ENCODE results near the gene SH3YL1.

SH3YL1 gene

DNA sequence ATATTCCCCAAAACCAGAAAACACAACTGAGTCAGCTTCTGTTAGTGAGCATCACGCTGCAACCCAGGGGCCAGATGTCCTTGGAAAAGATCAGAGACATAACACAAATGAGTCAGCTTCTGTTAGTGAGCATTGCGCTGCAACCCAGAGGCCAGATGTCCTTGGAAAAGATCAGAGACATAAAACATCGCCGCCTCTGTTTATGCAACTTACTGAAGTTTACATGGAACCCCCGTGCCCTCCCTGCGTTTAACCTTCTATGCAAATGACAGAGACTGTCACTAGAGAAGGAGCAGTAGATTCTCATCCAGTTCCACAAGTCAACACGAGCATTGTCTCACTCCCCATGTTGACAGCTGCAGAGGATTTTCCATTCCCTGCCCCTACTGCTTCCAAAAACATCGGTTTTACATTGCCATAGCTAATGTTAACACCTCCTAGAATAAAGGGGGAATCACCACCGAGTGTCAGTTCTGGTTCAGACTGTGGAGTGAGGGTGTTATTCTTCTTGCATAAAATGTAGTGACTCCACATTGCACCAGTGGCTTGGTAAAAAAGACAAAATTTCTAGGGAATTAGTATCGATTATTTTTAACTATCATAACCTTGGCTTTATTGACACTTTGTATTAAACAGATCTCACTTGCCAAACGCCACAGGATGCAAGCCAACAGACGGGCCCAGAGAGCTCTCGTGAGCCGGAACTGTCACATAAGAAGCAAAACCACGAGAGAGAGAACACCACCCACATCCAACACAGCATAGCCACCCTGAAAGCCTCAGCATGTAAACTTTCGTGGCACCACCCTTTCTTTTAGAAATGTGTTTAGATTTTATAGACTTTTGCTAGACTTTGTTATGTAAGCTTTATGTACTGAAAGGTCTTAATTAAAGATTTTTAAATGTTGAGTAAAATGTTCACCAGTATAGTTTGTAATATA is 87.7 kb downstream of the SH3YL1 start:
- peak; percentile 63 for DNase-seq

GRCh38 chr2:175161-175786 is 88.6 kb downstream of the SH3YL1 start:
- DNase-seq = no peak

DNA sequence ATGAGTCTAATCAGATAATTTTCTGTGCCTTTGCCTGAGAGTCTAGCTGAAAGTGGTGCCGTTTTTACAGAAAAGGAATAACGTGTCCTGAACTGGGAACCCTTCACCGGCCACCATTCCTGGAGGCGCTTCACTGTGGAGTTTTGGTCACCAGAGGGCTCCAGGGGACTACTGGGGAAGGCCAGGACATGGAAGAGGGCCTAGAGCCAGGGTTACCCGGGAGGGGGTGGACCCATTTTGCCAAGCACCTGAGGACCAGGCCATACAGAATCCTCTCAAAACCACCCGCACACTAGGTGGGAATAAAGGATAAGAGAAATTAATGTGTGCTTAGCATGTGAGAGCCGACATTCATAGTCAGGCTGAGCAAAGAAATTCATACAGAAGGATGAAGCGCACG is 91.7 kb downstream of the SH3YL1 start:
- peak; percentile 5 for DNase-seq

- DNase-seq = no peak
These were observed 94.1 kb downstream of the SH3YL1 start for GRCh38 chr2:169741-170140.
